HG03558 (cell line): ENCODE data around the gene BUD23.
"Not testable (repeated sequence)": the region's sequence is repeated elsewhere in the genome, so short reads cannot be mapped to it uniquely, and the experiment has no call there.

Experiments
- ATAC-seq: cut with Tn5 transposase; IDR thresholded peaks from one replicate; pipeline ENCODE4 v1.9.1; 2021; ENCODE audit warnings: moderate number of reproducible peaks; ENCODE audit not compliant: unreplicated experiment; ENCODE audit errors: extremely low read depth

BUD23 gene

GRCh38 chr7:73717025-73717807 is 33.8 kb downstream of the BUD23 start:
- ATAC-seq = no peak

- ATAC-seq = no peak
Measured at GRCh38 chr7:73717991-73718405, 34.6 kb downstream of the BUD23 start.

- ATAC-seq = no peak
Measured at GRCh38 chr7:73718438-73718881, 35.1 kb downstream of the BUD23 start.

GRCh38 chr7:73718905-73719805 is 35.8 kb downstream of the BUD23 start, which contains the start of gene STX1A:
Gene STX1A (minus strand): TSS chr7:73719669. CDS start chr7:73719631, 38 bp downstream.
- no peak for ATAC-seq

- ATAC-seq = no peak
Measured at GRCh38 chr7:73719806-73720169, 36.4 kb downstream of the BUD23 start.

GRCh38 chr7:73720443-73720842 is 37.0 kb downstream of the BUD23 start:
- ATAC-seq = not testable (repeated sequence)

GRCh38 chr7:73721377-73721817 is 38.0 kb downstream of the BUD23 start:
- ATAC-seq = no peak

- not testable (repeated sequence) for ATAC-seq
Measured at GRCh38 chr7:73722182-73722581, 38.8 kb downstream of the BUD23 start.

GRCh38 chr7:73722785-73723184 is 39.4 kb downstream of the BUD23 start:
- no peak for ATAC-seq

GRCh38 chr7:73723813-73724212 is 40.4 kb downstream of the BUD23 start:
- ATAC-seq = no peak

GRCh38 chr7:73726083-73726466 is 42.7 kb downstream of the BUD23 start:
- no peak for ATAC-seq

GRCh38 chr7:73727952-73728351 is 44.6 kb downstream of the BUD23 start:
- no peak for ATAC-seq

GRCh38 chr7:73728551-73728950 is 45.2 kb downstream of the BUD23 start:
- ATAC-seq = no peak

GRCh38 chr7:73730485-73730884 is 47.1 kb downstream of the BUD23 start:
- no peak for ATAC-seq

GRCh38 chr7:73732397-73732796 is 49.0 kb downstream of the BUD23 start:
- no peak for ATAC-seq

GRCh38 chr7:73734619-73735527 is 51.5 kb downstream of the BUD23 start:
- ATAC-seq = no peak

- no peak for ATAC-seq
Measured at GRCh38 chr7:73735528-73735905, 52.1 kb downstream of the BUD23 start.

GRCh38 chr7:73736885-73737284 is 53.5 kb downstream of the BUD23 start:
- no peak for ATAC-seq

- no peak for ATAC-seq
Measured at GRCh38 chr7:73737491-73738219, 54.3 kb downstream of the BUD23 start.
